Stimulated activated CD4-positive, alpha-beta T cell treated with anti-CD3 and anti-CD28 coated beads, Interleukin-2, amount 100 ng/mL, for 24 hours (primary cell): ENCODE data around the gene PDZRN3.

ENCODE experiments used
- DNase-seq, 2 donors: peaks; one replicate each; pipeline ENCODE4 v3.0.0-alpha.2; 2020

The PDZRN3 gene

GRCh38 chr3:73552700-73553099, 72.0 kb downstream of the PDZRN3 start:
- DNase-seq: no peak

GRCh38 chr3:73550032-73550431, 74.7 kb downstream of the PDZRN3 start:
- DNase-seq: no peak

GRCh38 chr3:73549051-73549600, 75.6 kb downstream of the PDZRN3 start:
- no peak for DNase-seq

GRCh38 chr3:73548436-73548835, 76.3 kb downstream of the PDZRN3 start:
- DNase-seq: no peak

- no peak for DNase-seq
These were observed 77.1 kb downstream of the PDZRN3 start for GRCh38 chr3:73547427-73548248.

GRCh38 chr3:73546961-73547360, 77.8 kb downstream of the PDZRN3 start:
- DNase-seq: no peak

- DNase-seq: no peak
These were observed 81.3 kb downstream of the PDZRN3 start for GRCh38 chr3:73543412-73543811.

GRCh38 chr3:73542136-73542535, 82.6 kb downstream of the PDZRN3 start:
- DNase-seq: no peak

GRCh38 chr3:73540969-73541740, 83.6 kb downstream of the PDZRN3 start:
- no peak for DNase-seq

- no peak for DNase-seq
These were observed 86.3 kb downstream of the PDZRN3 start for GRCh38 chr3:73538486-73538885.

GRCh38 chr3:73536952-73537351, 87.8 kb downstream of the PDZRN3 start:
- no peak for DNase-seq

GRCh38 chr3:73536336-73536895, 88.3 kb downstream of the PDZRN3 start:
- no peak for DNase-seq

- no peak for DNase-seq
These were observed 88.8 kb downstream of the PDZRN3 start for GRCh38 chr3:73535931-73536330.

GRCh38 chr3:73535137-73535536, 89.6 kb downstream of the PDZRN3 start:
- DNase-seq: no peak

- no peak for DNase-seq
These were observed 94.7 kb downstream of the PDZRN3 start for GRCh38 chr3:73530022-73530396.

- no peak for DNase-seq
These were observed 95.3 kb downstream of the PDZRN3 start for GRCh38 chr3:73529308-73530021.

GRCh38 chr3:73525591-73525990, 99.2 kb downstream of the PDZRN3 start:
- DNase-seq: no peak

- no peak for DNase-seq
These were observed 101.1 kb downstream of the PDZRN3 start for GRCh38 chr3:73523661-73524060.

GRCh38 chr3:73521734-73522336, 102.9 kb downstream of the PDZRN3 start:
- DNase-seq: no peak

GRCh38 chr3:73520931-73521461, 103.7 kb downstream of the PDZRN3 start:
- DNase-seq: no peak

- no peak for DNase-seq
These were observed 108.1 kb downstream of the PDZRN3 start for GRCh38 chr3:73516631-73517030.

- DNase-seq: no peak
These were observed 111.5 kb downstream of the PDZRN3 start for GRCh38 chr3:73513260-73513659.
